HUES6 (cell line): ENCODE results near the gene CHAC1.

Experiments used
- H3K27ac ChIP-seq: 2 replicates; pipeline ENCODE4 v1.7.0; 2013; ENCODE audit warnings: low read depth, mild to moderate bottlenecking, low read length, inconsistent platforms
- H3K27me3 ChIP-seq: 2 replicates; pipeline ENCODE4 v1.6.1; 2013; ENCODE audit warnings: low read length; ENCODE audit not compliant: control insufficient read depth, insufficient read depth
- H3K36me3 ChIP-seq: 2 replicates; pipeline ENCODE4 v1.6.1; 2013; ENCODE audit warnings: low read length; ENCODE audit not compliant: control insufficient read depth, insufficient read depth
- H3K4me1 ChIP-seq: 2 replicates; pipeline ENCODE4 v1.6.1; 2013; ENCODE audit warnings: low read length; ENCODE audit not compliant: control insufficient read depth, insufficient read depth
- H3K4me3 ChIP-seq: 2 replicates; pipeline ENCODE4 v1.5.1; 2013; ENCODE audit warnings: low read depth, low read length
- H3K9ac ChIP-seq: one replicate; pipeline ENCODE4 v1.6.1; 2013; ENCODE audit warnings: mild to moderate bottlenecking, low read length
- H3K9me3 ChIP-seq: 2 replicates; pipeline ENCODE4 v1.6.1; 2013; ENCODE audit warnings: low read depth, low read length; ENCODE audit not compliant: control insufficient read depth, insufficient read depth

CHAC1 gene

GRCh38 chr15:40992825-40993224 lies 39.6 kb downstream of the CHAC1 start:
- Histone ChIP-seq H3K36me3 (peaks cover 72% of the 10 kb centered on the region), H3K27ac (no peak overlapping the region), H3K4me3 (no peak overlapping the region), H3K9me3 (no peaks in the 10 kb centered on the region), H3K9ac (no peak overlapping the region), H3K27me3 (no peaks in the 10 kb centered on the region), H3K4me1 (no peaks in the 10 kb centered on the region)

- Histone ChIP-seq H3K4me1 (no peaks in the 10 kb centered on the region), H3K4me3 (no peak overlapping the region), H3K36me3 (peaks cover 68% of the 10 kb centered on the region), H3K27me3 (no peaks in the 10 kb centered on the region), H3K9me3 (no peaks in the 10 kb centered on the region), H3K9ac (no peak overlapping the region), H3K27ac (no peak overlapping the region)
Measured at GRCh38 chr15:40995656-40996055, 42.4 kb downstream of the CHAC1 start.

- no peaks in the 10 kb centered on the region for H3K4me1 ChIP-seq
- peaks cover 60% of the 10 kb centered on the region for H3K36me3 ChIP-seq
- H3K9ac ChIP-seq, result no peak overlapping the region
- H3K27ac ChIP-seq, result no peak overlapping the region
- no peaks in the 10 kb centered on the region for H3K9me3 ChIP-seq
- no peaks in the 10 kb centered on the region for H3K27me3 ChIP-seq
- H3K4me3 ChIP-seq, result no peak overlapping the region
Measured at GRCh38 chr15:40999190-40999589, 45.9 kb downstream of the CHAC1 start.

DNA sequence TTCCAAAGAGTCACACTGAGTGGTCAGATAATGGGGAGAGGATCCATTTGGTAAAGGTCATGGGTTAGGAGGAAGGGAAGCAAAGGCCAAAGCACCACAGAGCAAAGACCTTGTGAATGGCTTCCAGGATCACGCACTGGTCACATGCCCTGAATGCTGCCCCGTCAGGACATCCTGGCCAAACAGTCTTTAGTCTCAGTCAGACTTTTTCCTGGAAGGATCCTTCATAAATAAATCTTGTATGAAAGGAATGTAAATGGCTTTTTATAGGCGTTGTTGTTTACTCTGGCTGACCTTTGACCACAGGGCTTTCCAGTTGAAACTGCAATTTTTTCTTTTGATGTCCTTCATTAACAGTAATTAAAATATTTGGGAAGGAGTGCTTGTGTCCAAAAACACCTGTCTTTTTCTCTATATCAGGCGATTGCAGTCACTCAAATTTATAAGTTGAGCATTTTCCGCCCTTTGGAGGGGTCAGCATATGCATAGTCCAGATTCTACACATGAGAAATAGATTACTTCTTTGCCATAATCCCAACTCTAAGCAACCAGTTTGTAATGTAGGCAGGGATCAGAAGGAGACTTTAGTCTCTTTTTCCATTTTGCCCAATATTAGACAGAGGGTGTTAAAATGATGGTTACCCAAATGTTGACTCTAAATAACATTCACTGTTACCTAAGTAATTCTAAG lies 48.4 kb downstream of the CHAC1 start:
- Histone ChIP-seq H3K27me3 (no peaks in the 10 kb centered on the region), H3K9me3 (no peaks in the 10 kb centered on the region), H3K27ac (no peak overlapping the region), H3K4me1 (no peaks in the 10 kb centered on the region), H3K36me3 (peaks cover 55% of the 10 kb centered on the region), H3K9ac (no peak overlapping the region), H3K4me3 (no peak overlapping the region)

DNA sequence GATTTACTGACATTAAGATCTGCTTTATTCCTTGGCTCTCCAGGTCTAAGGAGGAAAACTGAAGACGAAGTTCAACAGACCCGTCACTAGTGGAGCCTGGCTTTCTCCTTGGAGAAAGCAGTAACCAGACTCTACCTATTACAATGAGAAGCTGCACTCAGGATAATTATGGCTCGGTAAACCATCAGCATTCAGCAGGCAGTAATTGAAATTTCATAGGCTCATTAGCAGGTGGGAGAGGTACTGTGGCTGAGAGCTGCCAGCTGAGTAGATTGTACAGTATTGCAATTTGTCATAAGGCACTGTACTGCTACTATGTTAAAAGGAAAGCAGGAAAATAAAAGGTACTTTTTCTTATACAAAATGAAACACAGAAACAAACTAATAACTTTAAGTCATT lies 51.2 kb downstream of the CHAC1 start:
- no peaks in the 10 kb centered on the region for H3K27me3 ChIP-seq
- no peak overlapping the region for H3K9ac ChIP-seq
- no peak overlapping the region for H3K4me3 ChIP-seq
- no peak overlapping the region for H3K27ac ChIP-seq
- no peaks in the 10 kb centered on the region for H3K9me3 ChIP-seq
- no peaks in the 10 kb centered on the region for H3K4me1 ChIP-seq
- peaks cover 41% of the 10 kb centered on the region for H3K36me3 ChIP-seq
